HEK293 (cell line): ENCODE data around the gene ZDHHC24.

Experiments used
- CTCF ChIA-PET: fragments of 350-600 bp; formaldehyde crosslinking; extraction: SDS; loops from one replicate; lab custom pipeline; 2021; ENCODE audit warnings: antibody characterized with exemption; lab: Yijun Ruan, JAX
- POLR2A ChIA-PET: fragments of 300-600 bp; formaldehyde crosslinking; extraction: SDS; loops from one replicate; lab custom pipeline; 2020; ENCODE audit warnings: antibody characterized with exemption, inconsistent platforms; lab: Yijun Ruan, JAX
- H3K27ac ChIP-seq: fragments of 200-500 bp; sonication (Bioruptor generic); 2 replicates; pipeline ENCODE4 v1.5.1; 2014; ENCODE audit warnings: low read depth, low read length, control low read depth, inconsistent platforms; ENCODE audit errors: extremely low read depth
- H3K36me3 ChIP-seq, 2 experiments: fragments of 200-500 bp in 1 of 2; sonication (Bioruptor generic) in 1 of 2; 1 replicate in 1 of 2; 2 replicates in 1 of 2; pipeline ENCODE4 v1.5.1; 2014 to 2017; ENCODE audit warnings: inconsistent platforms in 2 of 2, low read length in 2 of 2; ENCODE audit not compliant: control insufficient read depth in 2 of 2, insufficient read depth in 1 of 2
- H3K4me1 ChIP-seq: fragments of 200-500 bp; sonication (Bioruptor generic); 2 replicates; pipeline ENCODE4 v1.5.1; 2014; ENCODE audit warnings: mild to moderate bottlenecking, low read length, inconsistent platforms; ENCODE audit not compliant: control insufficient read depth, insufficient read depth
- H3K4me3 ChIP-seq: 2 replicates; pipeline ENCODE4 v1.5.1; 2011; ENCODE audit warnings: low read depth, mild to moderate bottlenecking, control low read depth, low read length, moderate library complexity
- H3K9me3 ChIP-seq: fragments of 200-500 bp; sonication (Bioruptor generic); 2 replicates; pipeline ENCODE4 v1.5.1; 2014; ENCODE audit warnings: low read depth, low read length, inconsistent platforms; ENCODE audit not compliant: control insufficient read depth, insufficient read depth
- BCL11A ChIP-seq: fragments of 450-650 bp; formaldehyde crosslinking; IDR thresholded peaks from 2 replicates; pipeline ENCODE4 v1.5.1; 2016; ENCODE audit warnings: low read depth, missing biosample characterization, missing genetic modification characterization
- GLIS1 ChIP-seq: fragments of 450-650 bp; formaldehyde crosslinking; IDR thresholded peaks from 2 replicates; pipeline ENCODE4 v1.5.1; 2016; ENCODE audit warnings: missing biosample characterization, missing genetic modification characterization
- SCRT2 ChIP-seq: fragments of 450-650 bp; formaldehyde crosslinking; IDR thresholded peaks from 2 replicates; pipeline ENCODE4 v1.5.1; 2016; ENCODE audit warnings: missing biosample characterization, missing genetic modification characterization
- ZBTB21 ChIP-seq: fragments of 450-650 bp; formaldehyde crosslinking; IDR thresholded peaks from 2 replicates; pipeline ENCODE4 v1.5.1; 2017; ENCODE audit warnings: missing biosample characterization, missing genetic modification characterization
- ZIC2 ChIP-seq: fragments of 450-650 bp; formaldehyde crosslinking; IDR thresholded peaks from 2 replicates; pipeline ENCODE4 v1.5.1; 2016; ENCODE audit warnings: missing biosample characterization, missing genetic modification characterization
- ZNF169 ChIP-seq: fragments of 450-650 bp; formaldehyde crosslinking; IDR thresholded peaks from 2 replicates; pipeline ENCODE4 v1.5.1; 2016; ENCODE audit warnings: missing biosample characterization, missing genetic modification characterization
- ZNF214 ChIP-seq: fragments of 450-650 bp; formaldehyde crosslinking; IDR thresholded peaks from 2 replicates; pipeline ENCODE4 v1.5.1; 2017; ENCODE audit warnings: missing biosample characterization, mild to moderate bottlenecking, missing genetic modification characterization, borderline replicate concordance
- ZNF292 ChIP-seq: fragments of 450-650 bp; formaldehyde crosslinking; IDR thresholded peaks from 2 replicates; pipeline ENCODE4 v1.5.1; 2016; ENCODE audit warnings: low read depth, missing biosample characterization, missing genetic modification characterization, borderline replicate concordance
- ZNF37A ChIP-seq: fragments of 450-650 bp; IDR thresholded peaks from 2 replicates; pipeline ENCODE4 v1.5.1; 2018; ENCODE audit warnings: missing biosample characterization, missing genetic modification characterization
- ZNF501 ChIP-seq: fragments of 450-650 bp; formaldehyde crosslinking; IDR thresholded peaks from 2 replicates; pipeline ENCODE4 v1.5.1; 2016; ENCODE audit warnings: missing biosample characterization, missing genetic modification characterization
- ZNF585B ChIP-seq: fragments of 450-650 bp; formaldehyde crosslinking; IDR thresholded peaks from 2 replicates; pipeline ENCODE4 v1.5.1; 2016; ENCODE audit warnings: missing biosample characterization, missing genetic modification characterization
- ZNF596 ChIP-seq: fragments of 450-650 bp; IDR thresholded peaks from 2 replicates; pipeline ENCODE4 v1.5.0; 2018; ENCODE audit warnings: missing biosample characterization, mild to moderate bottlenecking, missing genetic modification characterization, moderate library complexity
- ZNF660 ChIP-seq: fragments of 450-650 bp; IDR thresholded peaks from 2 replicates; pipeline ENCODE4 v1.5.1; 2018; ENCODE audit warnings: missing biosample characterization, mild to moderate bottlenecking, missing genetic modification characterization
- ZNF791 ChIP-seq: fragments of 450-650 bp; formaldehyde crosslinking; IDR thresholded peaks from 2 replicates; pipeline ENCODE4 v1.5.1; 2016; ENCODE audit warnings: missing biosample characterization, missing genetic modification characterization
- TF ChIP-seq, protein P1 (sequence below): fragments of 450-650 bp; formaldehyde crosslinking; IDR thresholded peaks from 2 replicates; pipeline ENCODE4 v1.5.1; 2016; ENCODE audit warnings: missing biosample characterization, missing genetic modification characterization, low read depth
- TF ChIP-seq, protein P2 (sequence below): fragments of 450-650 bp; formaldehyde crosslinking; IDR thresholded peaks from 2 replicates; pipeline ENCODE4 v1.5.1; 2016; ENCODE audit warnings: missing biosample characterization, missing genetic modification characterization
- TF ChIP-seq, protein P3 (sequence below): fragments of 450-650 bp; formaldehyde crosslinking; IDR thresholded peaks from 2 replicates; pipeline ENCODE4 v1.5.1; 2016; ENCODE audit warnings: missing biosample characterization, missing genetic modification characterization
- TF ChIP-seq, protein P4 (sequence below): fragments of 450-650 bp; formaldehyde crosslinking; IDR thresholded peaks from 2 replicates; pipeline ENCODE4 v1.5.1; 2016; ENCODE audit warnings: missing biosample characterization, missing genetic modification characterization

Gene ZDHHC24

DNA sequence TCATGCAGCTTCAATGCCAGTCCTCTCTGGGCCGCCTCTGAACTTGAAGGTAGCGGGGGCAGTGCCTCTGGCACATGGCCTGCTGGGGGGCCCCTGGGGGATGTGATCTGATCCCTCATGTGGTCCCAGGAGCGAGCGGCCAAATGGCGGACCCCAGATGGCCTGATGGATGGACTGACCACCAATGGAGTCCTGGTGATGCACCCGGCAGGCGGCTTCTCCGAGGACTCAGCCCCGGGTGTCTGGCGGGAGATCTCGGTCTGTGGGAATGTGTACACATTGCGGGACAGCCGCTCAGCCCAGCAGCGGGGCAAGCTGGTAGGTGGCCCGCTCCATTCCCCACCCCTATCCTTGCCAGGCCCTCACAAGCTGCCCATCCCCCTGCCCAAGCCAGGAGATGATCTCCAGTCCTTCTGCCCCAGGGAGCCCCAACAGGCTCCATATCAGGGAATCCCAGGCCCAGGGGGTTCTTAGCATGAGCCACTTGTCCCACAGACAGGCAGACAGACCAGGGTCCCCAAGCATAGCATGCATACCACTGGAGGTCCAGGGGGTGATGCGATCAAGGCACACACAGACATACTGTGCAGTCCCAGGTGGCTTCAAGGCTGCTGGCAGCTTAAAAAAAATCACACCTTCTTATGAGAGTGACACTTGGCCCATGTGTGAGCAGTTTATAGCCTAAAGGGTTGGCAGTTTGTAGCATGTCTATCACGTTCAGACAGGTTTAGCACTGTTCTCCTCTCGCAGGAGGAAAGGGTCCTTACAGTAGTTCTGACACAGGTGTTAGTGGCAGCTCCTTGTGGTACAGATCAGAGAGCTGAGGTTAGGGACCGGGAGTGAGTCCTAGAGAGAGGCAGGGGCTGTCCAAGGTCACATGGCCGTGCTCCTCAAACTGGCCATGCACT is 72.0 kb downstream of the ZDHHC24 start:
- Histone ChIP-seq H3K36me3 (peaks cover 0 to 57% of the 10 kb centered on the region in 2 experiments; a peak in 2 of 3 replicates), H3K9me3 (no peaks in the 10 kb centered on the region), H3K4me1 (no peaks in the 10 kb centered on the region)
- TF ChIP-seq ZNF292, result no peak
- TF ChIP-seq SCRT2, result no peak
- TF ChIP-seq GLIS1 (tag by site-specific recombination), result peak; percentile 82
- TF ChIP-seq, protein P1, sequence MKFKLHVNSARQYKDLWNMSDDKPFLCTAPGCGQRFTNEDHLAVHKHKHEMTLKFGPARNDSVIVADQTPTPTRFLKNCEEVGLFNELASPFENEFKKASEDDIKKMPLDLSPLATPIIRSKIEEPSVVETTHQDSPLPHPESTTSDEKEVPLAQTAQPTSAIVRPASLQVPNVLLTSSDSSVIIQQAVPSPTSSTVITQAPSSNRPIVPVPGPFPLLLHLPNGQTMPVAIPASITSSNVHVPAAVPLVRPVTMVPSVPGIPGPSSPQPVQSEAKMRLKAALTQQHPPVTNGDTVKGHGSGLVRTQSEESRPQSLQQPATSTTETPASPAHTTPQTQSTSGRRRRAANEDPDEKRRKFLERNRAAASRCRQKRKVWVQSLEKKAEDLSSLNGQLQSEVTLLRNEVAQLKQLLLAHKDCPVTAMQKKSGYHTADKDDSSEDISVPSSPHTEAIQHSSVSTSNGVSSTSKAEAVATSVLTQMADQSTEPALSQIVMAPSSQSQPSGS (tag by site-specific recombination), result no peak
- TF ChIP-seq ZNF37A, result no peak
- peak; percentile 63 for TF ChIP-seq ZIC2 (tag by site-specific recombination)
- no peak for TF ChIP-seq BCL11A (tag by site-specific recombination)
- TF ChIP-seq, all 188 proteins: peak for 2
- no peak overlapping the region for H3K4me3 ChIP-seq
- CTCF ChIA-PET, result no interaction called here
- POLR2A ChIA-PET, result interaction anchor here (0.7 to 1.2 kb wide), 3 partner anchors 10 to 52 kb away, joined by 3 to 5 read pairs (median 3); no protein-coding TSS in a partner anchor
- no peak overlapping the region for H3K27ac ChIP-seq

DNA sequence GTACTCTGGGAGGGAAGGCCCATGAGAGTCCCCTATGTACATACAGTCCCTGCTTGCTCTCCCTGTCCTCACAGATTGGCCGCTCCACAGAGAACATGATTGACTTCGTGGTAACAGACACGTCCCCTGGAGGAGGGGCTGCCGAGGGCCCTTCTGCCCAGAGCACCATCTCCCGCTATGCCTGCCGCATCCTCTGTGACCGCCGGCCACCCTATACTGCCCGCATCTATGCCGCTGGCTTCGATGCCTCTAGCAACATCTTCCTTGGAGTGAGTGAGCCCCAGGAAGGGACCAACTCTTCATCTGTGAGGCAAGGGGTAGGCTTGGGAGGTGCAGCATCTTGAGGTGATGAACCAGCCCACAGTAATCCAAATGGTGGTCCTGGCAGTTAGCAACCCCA is 72.7 kb downstream of the ZDHHC24 start:
- no peak overlapping the region for H3K27ac ChIP-seq
- TF ChIP-seq ZNF169 (tag by site-specific recombination) (no peak), ZNF791 (tag by site-specific recombination) (no peak), ZNF214 (tag by site-specific recombination) (no peak), ZNF501 (tag by site-specific recombination) (no peak)
- POLR2A ChIA-PET, result interaction anchor here (0.7 kb wide), 1 partner anchor 11 kb away, joined by 3 read pairs; no protein-coding TSS in a partner anchor
- H3K4me3 ChIP-seq, result no peak overlapping the region
- H3K36me3 ChIP-seq, result peaks cover 0 to 62% of the 10 kb centered on the region in 2 experiments; a peak in 2 of 3 replicates
- H3K4me1 ChIP-seq, result no peaks in the 10 kb centered on the region
- no peaks in the 10 kb centered on the region for H3K9me3 ChIP-seq
- CTCF ChIA-PET, result no interaction called here

DNA sequence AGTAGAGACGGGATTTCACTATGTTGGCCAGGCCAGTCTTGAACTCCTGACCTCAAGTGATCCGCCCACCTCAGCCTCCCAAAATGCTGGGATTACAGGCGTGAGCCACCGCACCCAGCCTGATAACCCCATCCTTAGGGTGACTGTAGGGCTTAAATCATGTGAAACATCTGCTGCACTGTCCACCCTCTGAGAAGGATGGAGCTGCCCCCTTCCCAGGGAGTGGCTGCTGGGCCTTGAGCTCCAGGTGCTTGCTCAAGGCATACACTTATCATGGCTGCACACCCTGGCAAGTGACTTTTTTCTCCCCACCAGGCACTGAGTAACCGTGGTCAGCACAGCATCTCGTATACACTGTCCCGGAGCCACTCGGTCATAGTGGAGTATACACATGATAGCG is 73.8 kb downstream of the ZDHHC24 start:
- H3K4me3 ChIP-seq, result no peak overlapping the region
- no peaks in the 10 kb centered on the region for H3K4me1 ChIP-seq
- H3K36me3 ChIP-seq, result peaks cover 0 to 62% of the 10 kb centered on the region in 2 experiments; a peak in 2 of 3 replicates
- no peak overlapping the region for H3K27ac ChIP-seq
- POLR2A ChIA-PET, result no interaction called here
- TF ChIP-seq ZNF660 (tag by site-specific recombination) (no peak), ZNF596 (no peak), ZBTB21 (no peak), ZNF214 (tag by site-specific recombination) (no peak), ZNF585B (no peak)
- TF ChIP-seq, protein P2, sequence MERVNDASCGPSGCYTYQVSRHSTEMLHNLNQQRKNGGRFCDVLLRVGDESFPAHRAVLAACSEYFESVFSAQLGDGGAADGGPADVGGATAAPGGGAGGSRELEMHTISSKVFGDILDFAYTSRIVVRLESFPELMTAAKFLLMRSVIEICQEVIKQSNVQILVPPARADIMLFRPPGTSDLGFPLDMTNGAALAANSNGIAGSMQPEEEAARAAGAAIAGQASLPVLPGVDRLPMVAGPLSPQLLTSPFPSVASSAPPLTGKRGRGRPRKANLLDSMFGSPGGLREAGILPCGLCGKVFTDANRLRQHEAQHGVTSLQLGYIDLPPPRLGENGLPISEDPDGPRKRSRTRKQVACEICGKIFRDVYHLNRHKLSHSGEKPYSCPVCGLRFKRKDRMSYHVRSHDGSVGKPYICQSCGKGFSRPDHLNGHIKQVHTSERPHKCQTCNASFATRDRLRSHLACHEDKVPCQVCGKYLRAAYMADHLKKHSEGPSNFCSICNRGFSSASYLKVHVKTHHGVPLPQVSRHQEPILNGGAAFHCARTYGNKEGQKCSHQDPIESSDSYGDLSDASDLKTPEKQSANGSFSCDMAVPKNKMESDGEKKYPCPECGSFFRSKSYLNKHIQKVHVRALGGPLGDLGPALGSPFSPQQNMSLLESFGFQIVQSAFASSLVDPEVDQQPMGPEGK (tag by site-specific recombination), result no peak
- TF ChIP-seq, protein P3, sequence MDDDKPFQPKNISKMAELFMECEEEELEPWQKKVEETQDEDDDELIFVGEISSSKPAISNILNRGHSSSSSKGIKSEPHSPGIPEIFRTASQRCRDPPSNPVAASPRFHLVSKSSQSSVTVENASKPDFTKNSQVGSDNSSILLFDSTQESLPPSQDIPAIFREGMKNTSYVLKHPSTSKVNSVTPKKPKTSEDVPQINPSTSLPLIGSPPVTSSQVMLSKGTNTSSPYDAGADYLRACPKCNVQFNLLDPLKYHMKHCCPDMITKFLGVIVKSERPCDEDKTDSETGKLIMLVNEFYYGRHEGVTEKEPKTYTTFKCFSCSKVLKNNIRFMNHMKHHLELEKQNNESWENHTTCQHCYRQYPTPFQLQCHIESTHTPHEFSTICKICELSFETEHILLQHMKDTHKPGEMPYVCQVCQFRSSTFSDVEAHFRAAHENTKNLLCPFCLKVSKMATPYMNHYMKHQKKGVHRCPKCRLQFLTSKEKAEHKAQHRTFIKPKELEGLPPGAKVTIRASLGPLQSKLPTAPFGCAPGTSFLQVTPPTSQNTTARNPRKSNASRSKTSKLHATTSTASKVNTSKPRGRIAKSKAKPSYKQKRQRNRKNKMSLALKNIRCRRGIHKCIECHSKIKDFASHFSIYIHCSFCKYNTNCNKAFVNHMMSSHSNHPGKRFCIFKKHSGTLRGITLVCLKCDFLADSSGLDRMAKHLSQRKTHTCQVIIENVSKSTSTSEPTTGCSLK (tag by site-specific recombination), result no peak
- TF ChIP-seq, protein P4, sequence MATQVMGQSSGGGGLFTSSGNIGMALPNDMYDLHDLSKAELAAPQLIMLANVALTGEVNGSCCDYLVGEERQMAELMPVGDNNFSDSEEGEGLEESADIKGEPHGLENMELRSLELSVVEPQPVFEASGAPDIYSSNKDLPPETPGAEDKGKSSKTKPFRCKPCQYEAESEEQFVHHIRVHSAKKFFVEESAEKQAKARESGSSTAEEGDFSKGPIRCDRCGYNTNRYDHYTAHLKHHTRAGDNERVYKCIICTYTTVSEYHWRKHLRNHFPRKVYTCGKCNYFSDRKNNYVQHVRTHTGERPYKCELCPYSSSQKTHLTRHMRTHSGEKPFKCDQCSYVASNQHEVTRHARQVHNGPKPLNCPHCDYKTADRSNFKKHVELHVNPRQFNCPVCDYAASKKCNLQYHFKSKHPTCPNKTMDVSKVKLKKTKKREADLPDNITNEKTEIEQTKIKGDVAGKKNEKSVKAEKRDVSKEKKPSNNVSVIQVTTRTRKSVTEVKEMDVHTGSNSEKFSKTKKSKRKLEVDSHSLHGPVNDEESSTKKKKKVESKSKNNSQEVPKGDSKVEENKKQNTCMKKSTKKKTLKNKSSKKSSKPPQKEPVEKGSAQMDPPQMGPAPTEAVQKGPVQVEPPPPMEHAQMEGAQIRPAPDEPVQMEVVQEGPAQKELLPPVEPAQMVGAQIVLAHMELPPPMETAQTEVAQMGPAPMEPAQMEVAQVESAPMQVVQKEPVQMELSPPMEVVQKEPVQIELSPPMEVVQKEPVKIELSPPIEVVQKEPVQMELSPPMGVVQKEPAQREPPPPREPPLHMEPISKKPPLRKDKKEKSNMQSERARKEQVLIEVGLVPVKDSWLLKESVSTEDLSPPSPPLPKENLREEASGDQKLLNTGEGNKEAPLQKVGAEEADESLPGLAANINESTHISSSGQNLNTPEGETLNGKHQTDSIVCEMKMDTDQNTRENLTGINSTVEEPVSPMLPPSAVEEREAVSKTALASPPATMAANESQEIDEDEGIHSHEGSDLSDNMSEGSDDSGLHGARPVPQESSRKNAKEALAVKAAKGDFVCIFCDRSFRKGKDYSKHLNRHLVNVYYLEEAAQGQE (tag by site-specific recombination), result no peak
- TF ChIP-seq, all 188 proteins: peak for 0
- CTCF ChIA-PET, result no interaction called here
- H3K9me3 ChIP-seq, result no peaks in the 10 kb centered on the region
